Left lung (tissue), 10 donors: Measurements from ENCODE around the gene RASSF1. TPM values are rescaled to one million over a fixed set of nuclear protein-coding genes. Genes with fewer than 3 reads are reported as not detected.

Source experiments
- ATAC-seq: fragments of 200-7000 bp; cut with Tn5 transposase; one replicate; pipeline ENCODE4 v1.9.1; 2020; ENCODE audit warnings: moderate library complexity
- DNase-seq, 4 donors: peaks; one replicate each; pipeline ENCODE4 v3.0.0-alpha.2; 2013 to 2020
- H3K27ac ChIP-seq, 2 donors: fragments of 200-600 bp; sonication (generic) in 1 of 2; one replicate each; pipeline versions ENCODE4 v1.5.0 to v1.8.0; 2020 to 2021
- H3K27me3 ChIP-seq, 2 donors: fragments of 200-600 bp; sonication (generic) in 1 of 2; one replicate each; pipeline versions ENCODE4 v1.5.0 to v1.8.0; 2020 to 2021
- H3K36me3 ChIP-seq, 2 donors: fragments of 200-600 bp; sonication (generic) in 1 of 2; one replicate each; pipeline versions ENCODE4 v1.5.0 to v1.8.0; 2020 to 2021
- H3K4me1 ChIP-seq, 2 donors: fragments of 200-600 bp; one replicate each; pipeline ENCODE4 v1.8.0; 2021
- H3K4me3 ChIP-seq, 2 donors: fragments of 200-600 bp; sonication (generic) in 1 of 2; one replicate each; pipeline versions ENCODE4 v1.5.0 to v1.8.0; 2020 to 2021; ENCODE audit warnings: mild to moderate bottlenecking in 1 of 2
- H3K9me3 ChIP-seq, 2 donors: fragments of 200-600 bp; sonication (generic) in 1 of 2; one replicate each; pipeline versions ENCODE4 v1.5.0 to v1.8.0; 2020 to 2021
- intact Hi-C, 2 donors: fragments of 100-400 bp; cut with DNase I; formaldehyde crosslinking; loops; one replicate each; pipeline versions ENCODE4 v1.11.2 to v1.14.2; 2022
- polyA plus RNA-seq, 6 donors: library from polyadenylated mRNA; unstranded; fragments of 120-200 nt; gene quantifications; one replicate each; pipeline ENCODE4 v1.2.1, GENCODE V29; 2013; ENCODE audit not compliant: insufficient read length in 6 of 6
- total RNA-seq, 2 donors: library from RNA; stranded (reverse); fragmentation: NEBNext Ultra II Directional; extraction: Animal tissue kit (Norgen Biotek cat#: 25700); gene quantifications; one replicate each; pipeline ENCODE4 v1.2.1, GENCODE V29; 2021
- TF ChIP-seq, protein P1 (sequence below), 2 donors: fragments of 200-600 bp; sonication (generic) in 1 of 2; IDR thresholded peaks; one replicate each; pipeline versions ENCODE4 v1.5.0 to v1.8.0; 2021; ENCODE audit warnings: antibody characterized with exemption in 2 of 2
- donor health status: DM: no; HTN: yes; CAD: no.
- donor health status: DM: no; HTN: no; CAD: no.

Gene RASSF1
- total and polyA plus RNA-seq, 8 donors = 24.9 to 40.7 (median 28.8) TPM

DNA sequence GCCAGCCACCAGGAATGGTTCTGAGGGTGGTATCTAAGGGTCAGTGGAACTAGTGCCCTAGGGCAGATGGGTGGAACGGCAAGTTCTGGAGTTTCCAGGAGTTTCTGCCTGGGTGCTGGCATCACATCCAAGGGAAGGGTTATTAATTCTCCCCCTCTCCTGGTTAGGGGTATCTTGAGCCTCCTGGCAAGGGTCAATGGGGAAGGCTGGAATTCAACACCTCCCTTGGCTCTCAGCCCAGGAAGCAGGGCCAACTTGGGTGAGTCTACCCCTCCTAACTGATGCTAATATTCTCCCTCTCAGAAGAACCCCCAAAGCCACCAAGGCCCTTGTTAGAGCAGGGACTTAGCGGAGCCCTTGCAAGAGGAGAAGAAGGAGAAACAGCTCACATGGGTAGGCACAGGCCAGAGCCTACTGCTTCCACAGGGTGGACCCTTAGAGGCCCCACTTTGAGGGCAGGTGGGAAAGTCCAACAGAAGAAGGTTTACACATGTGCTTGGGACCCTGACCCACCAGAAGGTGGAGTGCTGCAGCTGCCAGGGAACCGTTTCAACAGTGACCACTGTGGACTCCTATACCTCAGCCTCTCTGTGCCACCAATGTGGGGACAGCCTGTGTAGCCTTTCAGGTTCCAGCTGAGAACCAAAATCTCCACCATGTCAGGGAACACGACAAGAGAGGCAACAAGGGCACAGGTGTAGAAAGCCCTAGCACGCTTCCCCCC, 15.4 kb upstream of the RASSF1 start:
- H3K36me3 ChIP-seq = peaks cover 4 to 42% of the 10 kb centered on the region in 2 donors
- H3K4me1 ChIP-seq = peaks cover 39 to 71% of the 10 kb centered on the region in 2 donors
- H3K9me3 ChIP-seq = no peaks in the 10 kb centered on the region
- peak overlapping the region in 1 of 2 donors; percentile 15 for H3K27ac ChIP-seq
- H3K27me3 ChIP-seq = no peaks in the 10 kb centered on the region
- ATAC-seq (no peak), DNase-seq (peak in 1 of 4 donors; percentile 10)
- H3K4me3 ChIP-seq = peak overlapping the region in 1 of 2 donors; percentile 74
- TF ChIP-seq, protein P1, sequence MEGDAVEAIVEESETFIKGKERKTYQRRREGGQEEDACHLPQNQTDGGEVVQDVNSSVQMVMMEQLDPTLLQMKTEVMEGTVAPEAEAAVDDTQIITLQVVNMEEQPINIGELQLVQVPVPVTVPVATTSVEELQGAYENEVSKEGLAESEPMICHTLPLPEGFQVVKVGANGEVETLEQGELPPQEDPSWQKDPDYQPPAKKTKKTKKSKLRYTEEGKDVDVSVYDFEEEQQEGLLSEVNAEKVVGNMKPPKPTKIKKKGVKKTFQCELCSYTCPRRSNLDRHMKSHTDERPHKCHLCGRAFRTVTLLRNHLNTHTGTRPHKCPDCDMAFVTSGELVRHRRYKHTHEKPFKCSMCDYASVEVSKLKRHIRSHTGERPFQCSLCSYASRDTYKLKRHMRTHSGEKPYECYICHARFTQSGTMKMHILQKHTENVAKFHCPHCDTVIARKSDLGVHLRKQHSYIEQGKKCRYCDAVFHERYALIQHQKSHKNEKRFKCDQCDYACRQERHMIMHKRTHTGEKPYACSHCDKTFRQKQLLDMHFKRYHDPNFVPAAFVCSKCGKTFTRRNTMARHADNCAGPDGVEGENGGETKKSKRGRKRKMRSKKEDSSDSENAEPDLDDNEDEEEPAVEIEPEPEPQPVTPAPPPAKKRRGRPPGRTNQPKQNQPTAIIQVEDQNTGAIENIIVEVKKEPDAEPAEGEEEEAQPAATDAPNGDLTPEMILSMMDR (IDR thresholded peaks at IDR 0.05) = no peak
- intact Hi-C loops = no loop called here

DNA sequence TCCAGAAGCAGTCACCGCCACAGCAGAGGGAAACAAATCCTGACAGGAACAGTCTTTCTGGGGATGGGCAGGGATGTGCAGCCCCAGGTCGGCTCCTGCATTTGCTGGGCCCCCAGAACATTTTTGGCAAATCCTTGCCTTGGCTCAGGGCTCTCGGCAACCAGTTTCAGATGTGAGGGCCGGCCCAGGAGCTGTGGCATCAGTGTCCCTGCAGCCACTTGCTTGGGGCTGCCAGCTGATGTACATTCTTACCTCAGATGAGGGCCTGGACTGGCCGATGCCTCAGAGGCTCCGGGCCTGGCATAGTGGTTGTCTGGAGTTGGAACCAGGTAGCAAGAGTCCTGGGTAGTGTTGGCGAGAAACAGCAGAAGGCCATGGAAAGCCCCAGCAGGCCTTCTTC, 14.2 kb upstream of the RASSF1 start:
- intact Hi-C loops = no loop called here
- ATAC-seq (no peak), DNase-seq (peak in 1 of 4 donors; percentile 51)
- Histone ChIP-seq H3K9me3 (no peaks in the 10 kb centered on the region), H3K36me3 (peaks cover 4 to 42% of the 10 kb centered on the region in 2 donors), H3K27me3 (no peaks in the 10 kb centered on the region), H3K27ac (no peak overlapping the region), H3K4me1 (peaks cover 45 to 79% of the 10 kb centered on the region in 2 donors), H3K4me3 (no peak overlapping the region)
- TF ChIP-seq, protein P1 (IDR thresholded peaks at IDR 0.05) = no peak

DNA sequence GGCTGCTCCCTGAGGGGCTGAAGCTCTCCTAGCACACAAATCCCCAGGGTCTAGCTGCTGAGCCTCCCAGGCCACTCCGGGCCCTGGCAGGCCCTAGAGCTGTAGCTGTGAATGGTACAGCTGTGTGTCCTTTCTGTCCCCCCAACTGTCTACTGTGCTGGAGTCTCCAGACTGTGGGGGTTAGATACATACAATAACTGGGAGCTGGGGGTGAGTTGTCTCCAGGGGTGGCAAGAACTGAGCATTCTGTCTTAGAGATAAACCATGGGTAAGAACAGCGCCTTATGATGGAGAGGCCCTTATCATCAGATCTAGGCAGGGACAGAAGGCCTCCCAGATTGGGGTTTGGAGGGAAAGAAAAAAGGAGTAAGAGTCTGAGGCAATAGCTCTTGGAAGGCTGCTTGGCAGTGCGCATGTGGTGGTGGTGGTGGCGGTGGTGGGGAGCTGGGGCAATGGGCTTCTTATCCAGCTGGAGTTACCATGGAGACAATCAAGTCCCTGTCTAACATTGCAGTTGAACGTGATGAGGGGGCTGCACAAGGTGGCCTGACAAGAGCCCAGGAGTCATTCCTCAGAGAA, 13.6 kb upstream of the RASSF1 start:
- Histone ChIP-seq H3K4me3 (no peak overlapping the region), H3K27ac (no peak overlapping the region), H3K9me3 (no peaks in the 10 kb centered on the region), H3K4me1 (peaks cover 51 to 85% of the 10 kb centered on the region in 2 donors), H3K27me3 (no peaks in the 10 kb centered on the region), H3K36me3 (peaks cover 4 to 42% of the 10 kb centered on the region in 2 donors)
- intact Hi-C loops = no loop called here
- ATAC-seq (no peak), DNase-seq (peak in 1 of 4 donors; percentile 46)
- TF ChIP-seq, protein P1 (IDR thresholded peaks at IDR 0.05) = no peak

DNA sequence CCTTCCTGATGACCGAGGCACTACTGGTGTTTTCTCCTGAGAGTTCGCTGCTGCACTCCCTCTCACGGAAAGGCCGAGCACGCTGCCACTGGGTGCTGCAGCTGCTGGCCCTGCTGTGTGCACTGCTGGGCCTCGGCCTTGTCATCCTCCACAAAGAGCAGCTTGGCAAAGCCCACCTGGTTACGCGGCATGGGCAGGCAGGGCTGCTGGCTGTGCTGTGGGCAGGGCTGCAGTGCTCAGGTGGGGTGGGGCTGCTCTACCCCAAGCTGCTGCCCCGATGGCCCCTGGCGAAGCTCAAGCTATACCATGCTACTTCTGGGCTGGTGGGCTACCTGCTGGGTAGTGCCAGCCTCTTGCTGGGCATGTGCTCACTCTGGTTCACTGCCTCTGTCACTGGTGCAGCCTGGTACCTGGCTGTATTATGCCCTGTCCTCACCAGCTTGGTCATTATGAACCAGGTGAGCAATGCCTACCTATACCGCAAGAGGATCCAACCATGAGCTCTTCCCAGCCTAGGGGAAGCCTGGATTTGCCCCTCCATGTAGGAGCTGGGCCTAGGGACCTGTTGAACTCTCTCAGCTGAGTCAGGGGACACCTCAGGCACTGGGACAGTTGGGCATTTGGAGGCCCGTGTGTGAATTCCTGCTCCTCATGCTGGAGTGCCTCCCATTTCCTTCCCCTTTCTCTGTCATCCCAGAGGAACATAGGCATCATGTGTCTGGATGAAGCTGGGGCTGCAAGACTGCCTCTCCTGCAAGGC, 12.8 kb upstream of the RASSF1 start:
- H3K4me1 ChIP-seq = peaks cover 50 to 89% of the 10 kb centered on the region in 2 donors
- no peaks in the 10 kb centered on the region for H3K27me3 ChIP-seq
- ATAC-seq (no peak), DNase-seq (no peak)
- H3K4me3 ChIP-seq = no peak overlapping the region
- intact Hi-C loops = no loop called here
- TF ChIP-seq, protein P1 (IDR thresholded peaks at IDR 0.05) = no peak
- H3K36me3 ChIP-seq = peaks cover 4 to 48% of the 10 kb centered on the region in 2 donors
- H3K9me3 ChIP-seq = no peaks in the 10 kb centered on the region
- H3K27ac ChIP-seq = peak overlapping the region in 1 of 2 donors; percentile 15

DNA sequence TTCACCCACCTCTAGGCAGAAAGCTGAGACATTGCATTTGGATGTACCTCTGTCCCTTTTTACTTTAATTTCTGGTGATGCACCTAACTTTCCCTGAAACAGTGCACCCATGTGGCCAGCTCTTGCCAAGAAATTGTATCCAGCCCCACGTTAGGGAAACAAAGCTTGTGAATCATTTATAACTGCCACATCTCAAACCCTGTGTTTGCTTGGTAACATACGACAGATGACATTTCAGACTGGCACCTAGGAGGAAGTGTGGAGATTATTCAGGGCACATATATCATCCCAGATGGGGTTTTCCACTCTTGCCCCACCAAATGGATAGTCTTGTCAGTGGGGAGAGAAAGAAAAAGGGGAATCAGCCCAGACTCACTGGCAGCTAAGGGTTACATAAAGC, 12.1 kb upstream of the RASSF1 start:
- Histone ChIP-seq H3K27ac (peak overlapping the region in 1 of 2 donors; percentile 15), H3K27me3 (no peaks in the 10 kb centered on the region), H3K4me1 (peaks cover 43 to 83% of the 10 kb centered on the region in 2 donors), H3K4me3 (no peak overlapping the region), H3K9me3 (no peaks in the 10 kb centered on the region), H3K36me3 (peaks cover 4 to 55% of the 10 kb centered on the region in 2 donors)
- no peak for ATAC-seq
- TF ChIP-seq, protein P1 (IDR thresholded peaks at IDR 0.05) = no peak
- intact Hi-C loops = no loop called here
- DNase-seq = no peak
